ENCODE data around the gene MVB12B.

DNA sequence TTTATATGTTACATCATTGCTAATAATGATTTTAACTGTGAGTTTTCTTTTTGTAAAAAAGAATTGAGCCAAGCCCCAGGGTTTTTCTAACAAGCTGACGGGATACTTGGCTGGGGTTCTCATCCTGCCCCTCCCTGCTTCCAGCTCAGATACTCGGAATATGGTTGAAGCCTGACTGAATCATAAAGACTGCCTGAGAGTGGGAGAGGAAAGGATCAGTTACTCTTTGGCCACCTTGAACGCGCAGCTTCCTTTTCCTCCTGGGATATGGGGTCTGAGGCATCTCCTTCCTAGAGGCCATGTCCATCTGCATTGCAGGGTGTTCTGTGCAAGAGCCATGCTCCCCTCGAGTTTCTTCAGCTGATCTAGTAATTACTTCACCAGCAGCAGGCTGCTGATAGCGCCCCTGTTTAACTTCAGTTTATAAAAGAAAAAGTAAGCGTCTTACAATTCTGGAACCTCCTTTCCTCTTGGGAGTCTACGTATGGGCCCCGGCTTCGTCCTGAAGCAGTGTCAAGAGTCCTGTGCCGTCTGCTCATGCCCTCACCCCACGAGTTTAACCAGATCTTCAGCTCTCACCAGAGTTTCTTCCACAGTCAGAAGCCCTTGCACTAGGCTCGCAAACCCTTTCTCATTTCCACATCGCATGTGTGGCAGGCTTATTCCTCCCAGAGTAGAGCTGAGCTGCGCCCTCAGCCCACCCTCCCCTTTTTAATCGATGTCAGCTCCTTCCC lies 130.0 kb downstream of the MVB12B start:
- TF ChIP-seq PRRX2 (CRISPR knock-in tag; IDR thresholded peaks at IDR 0.05), result no peak
- TF ChIP-seq, protein P1, sequence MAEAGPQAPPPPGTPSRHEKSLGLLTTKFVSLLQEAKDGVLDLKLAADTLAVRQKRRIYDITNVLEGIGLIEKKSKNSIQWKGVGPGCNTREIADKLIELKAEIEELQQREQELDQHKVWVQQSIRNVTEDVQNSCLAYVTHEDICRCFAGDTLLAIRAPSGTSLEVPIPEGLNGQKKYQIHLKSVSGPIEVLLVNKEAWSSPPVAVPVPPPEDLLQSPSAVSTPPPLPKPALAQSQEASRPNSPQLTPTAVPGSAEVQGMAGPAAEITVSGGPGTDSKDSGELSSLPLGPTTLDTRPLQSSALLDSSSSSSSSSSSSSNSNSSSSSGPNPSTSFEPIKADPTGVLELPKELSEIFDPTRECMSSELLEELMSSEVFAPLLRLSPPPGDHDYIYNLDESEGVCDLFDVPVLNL (CRISPR knock-in tag; IDR thresholded peaks at IDR 0.05; ENCODE audit: borderline replicate concordance, low read depth), result no peak

Data from WTC11 (cell line).